Parathyroid adenoma (tissue), 2 donors: ENCODE measurements around the gene CDC23.
A peak's percentile ranks its signal among the peaks of the same experiment; 100 is the strongest.
"Not testable (repeated sequence)": the region's sequence is repeated elsewhere in the genome, so short reads cannot be mapped to it uniquely, and the experiment has no call there.

Experiments
- H2AFZ ChIP-seq: fragments of 300-600 bp; sonication (generic); one replicate; pipeline ENCODE4 v1.7.0; 2017; ENCODE audit warnings: antibody characterized with exemption, mild to moderate bottlenecking
- H3K27ac ChIP-seq: fragments of 300-600 bp; sonication (generic); one replicate; pipeline ENCODE4 v1.7.0; 2017
- H3K27me3 ChIP-seq: fragments of 300-600 bp; sonication (generic); one replicate; pipeline ENCODE4 v1.7.0; 2017; ENCODE audit warnings: low read length; ENCODE audit not compliant: control insufficient read depth, insufficient read depth
- H3K36me3 ChIP-seq: fragments of 300-600 bp; sonication (generic); one replicate; pipeline ENCODE4 v1.7.0; 2017; ENCODE audit warnings: low read length; ENCODE audit not compliant: control insufficient read depth, insufficient read depth
- H3K4me1 ChIP-seq: fragments of 300-600 bp; sonication (generic); one replicate; pipeline ENCODE4 v1.7.0; 2017; ENCODE audit warnings: control low read depth
- H3K4me2 ChIP-seq: fragments of 300-600 bp; sonication (generic); one replicate; pipeline ENCODE4 v1.7.0; 2017; ENCODE audit warnings: low read length
- H3K4me3 ChIP-seq: fragments of 300-600 bp; sonication (generic); one replicate; pipeline ENCODE4 v1.7.0; 2017; ENCODE audit warnings: low read depth, low read length
- H3K79me2 ChIP-seq: fragments of 300-600 bp; sonication (generic); one replicate; pipeline ENCODE4 v1.7.0; 2017; ENCODE audit warnings: control low read depth
- H3K9ac ChIP-seq: fragments of 300-600 bp; sonication (generic); one replicate; pipeline ENCODE4 v1.7.0; 2017; ENCODE audit warnings: mild to moderate bottlenecking
- H3K9me3 ChIP-seq: fragments of 300-600 bp; sonication (generic); one replicate; pipeline ENCODE4 v1.7.0; 2017; ENCODE audit warnings: low read length; ENCODE audit not compliant: control insufficient read depth
- TF ChIP-seq, protein P1 (sequence below): fragments of 300-600 bp; sonication (generic); IDR thresholded peaks from one replicate; pipeline ENCODE4 v1.7.0; 2017; ENCODE audit warnings: antibody characterized with exemption, mild to moderate bottlenecking
- donor health status: primary hyperparathyroidism.

The CDC23 gene, protein sequence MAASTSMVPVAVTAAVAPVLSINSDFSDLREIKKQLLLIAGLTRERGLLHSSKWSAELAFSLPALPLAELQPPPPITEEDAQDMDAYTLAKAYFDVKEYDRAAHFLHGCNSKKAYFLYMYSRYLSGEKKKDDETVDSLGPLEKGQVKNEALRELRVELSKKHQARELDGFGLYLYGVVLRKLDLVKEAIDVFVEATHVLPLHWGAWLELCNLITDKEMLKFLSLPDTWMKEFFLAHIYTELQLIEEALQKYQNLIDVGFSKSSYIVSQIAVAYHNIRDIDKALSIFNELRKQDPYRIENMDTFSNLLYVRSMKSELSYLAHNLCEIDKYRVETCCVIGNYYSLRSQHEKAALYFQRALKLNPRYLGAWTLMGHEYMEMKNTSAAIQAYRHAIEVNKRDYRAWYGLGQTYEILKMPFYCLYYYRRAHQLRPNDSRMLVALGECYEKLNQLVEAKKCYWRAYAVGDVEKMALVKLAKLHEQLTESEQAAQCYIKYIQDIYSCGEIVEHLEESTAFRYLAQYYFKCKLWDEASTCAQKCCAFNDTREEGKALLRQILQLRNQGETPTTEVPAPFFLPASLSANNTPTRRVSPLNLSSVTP

DNA sequence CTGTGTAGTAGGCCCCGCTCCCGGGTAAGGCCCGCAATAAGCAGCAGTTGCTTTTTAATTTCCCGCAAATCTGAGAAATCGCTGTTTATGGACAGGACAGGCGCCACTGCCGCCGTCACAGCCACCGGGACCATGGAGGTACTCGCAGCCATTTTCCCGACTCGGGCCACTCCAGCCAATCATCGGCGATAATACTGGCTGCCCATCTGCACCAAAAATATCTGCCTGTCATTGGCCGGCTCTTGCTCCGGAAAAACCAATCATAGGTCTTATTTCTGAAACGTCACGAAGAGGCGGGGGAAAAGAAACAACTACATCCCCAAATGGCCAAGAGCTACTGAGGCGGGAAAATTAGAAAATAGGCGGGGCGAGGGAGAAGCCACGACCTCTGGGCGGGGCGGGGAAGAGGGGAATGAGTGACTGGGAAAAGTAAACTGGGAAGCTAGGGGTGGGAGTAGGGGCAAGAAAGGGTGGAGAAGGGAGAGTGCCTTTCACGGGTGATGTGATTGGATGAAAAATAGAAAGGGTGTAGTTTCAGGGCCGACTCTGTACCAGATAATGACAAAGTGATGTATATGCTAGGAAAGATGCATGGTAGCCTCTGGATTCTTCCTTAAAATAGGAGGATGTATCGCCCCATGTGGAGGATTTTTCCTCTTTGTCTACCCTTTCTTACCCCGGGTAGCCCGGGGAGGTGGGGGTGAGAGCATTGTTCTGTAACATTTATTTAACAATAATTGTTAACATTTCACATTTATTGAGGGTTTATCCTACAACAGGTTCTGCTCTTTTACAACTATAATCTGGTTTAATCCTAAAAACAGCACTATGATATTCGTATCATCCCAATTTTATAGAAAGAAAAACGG, at the start of gene CDC23:
Gene CDC23 (minus strand): TSS at position 163 of the 869 bp plus-strand sequence. CDS start 11 bp downstream, at position 152.
- Histone ChIP-seq H3K4me1 (no peaks in the 10 kb centered on the region), H3K27ac (peak within 1 kb of the TSS; percentile 58), H3K27me3 (no peaks in the 10 kb centered on the region), H3K4me3 (peak within 1 kb of the TSS; percentile 86), H3K9ac (peak within 1 kb of the TSS; percentile 22), H3K36me3 (no peaks in the 10 kb centered on the region), H3K9me3 (no peaks in the 10 kb centered on the region), H3K4me2 (peak within 1 kb of the TSS; percentile 91), H2AFZ (peak within 1 kb of the TSS; percentile 88), H3K79me2 (peaks cover 29% of the 10 kb centered on the region)
- TF ChIP-seq, protein P1, sequence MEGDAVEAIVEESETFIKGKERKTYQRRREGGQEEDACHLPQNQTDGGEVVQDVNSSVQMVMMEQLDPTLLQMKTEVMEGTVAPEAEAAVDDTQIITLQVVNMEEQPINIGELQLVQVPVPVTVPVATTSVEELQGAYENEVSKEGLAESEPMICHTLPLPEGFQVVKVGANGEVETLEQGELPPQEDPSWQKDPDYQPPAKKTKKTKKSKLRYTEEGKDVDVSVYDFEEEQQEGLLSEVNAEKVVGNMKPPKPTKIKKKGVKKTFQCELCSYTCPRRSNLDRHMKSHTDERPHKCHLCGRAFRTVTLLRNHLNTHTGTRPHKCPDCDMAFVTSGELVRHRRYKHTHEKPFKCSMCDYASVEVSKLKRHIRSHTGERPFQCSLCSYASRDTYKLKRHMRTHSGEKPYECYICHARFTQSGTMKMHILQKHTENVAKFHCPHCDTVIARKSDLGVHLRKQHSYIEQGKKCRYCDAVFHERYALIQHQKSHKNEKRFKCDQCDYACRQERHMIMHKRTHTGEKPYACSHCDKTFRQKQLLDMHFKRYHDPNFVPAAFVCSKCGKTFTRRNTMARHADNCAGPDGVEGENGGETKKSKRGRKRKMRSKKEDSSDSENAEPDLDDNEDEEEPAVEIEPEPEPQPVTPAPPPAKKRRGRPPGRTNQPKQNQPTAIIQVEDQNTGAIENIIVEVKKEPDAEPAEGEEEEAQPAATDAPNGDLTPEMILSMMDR: no peak

DNA sequence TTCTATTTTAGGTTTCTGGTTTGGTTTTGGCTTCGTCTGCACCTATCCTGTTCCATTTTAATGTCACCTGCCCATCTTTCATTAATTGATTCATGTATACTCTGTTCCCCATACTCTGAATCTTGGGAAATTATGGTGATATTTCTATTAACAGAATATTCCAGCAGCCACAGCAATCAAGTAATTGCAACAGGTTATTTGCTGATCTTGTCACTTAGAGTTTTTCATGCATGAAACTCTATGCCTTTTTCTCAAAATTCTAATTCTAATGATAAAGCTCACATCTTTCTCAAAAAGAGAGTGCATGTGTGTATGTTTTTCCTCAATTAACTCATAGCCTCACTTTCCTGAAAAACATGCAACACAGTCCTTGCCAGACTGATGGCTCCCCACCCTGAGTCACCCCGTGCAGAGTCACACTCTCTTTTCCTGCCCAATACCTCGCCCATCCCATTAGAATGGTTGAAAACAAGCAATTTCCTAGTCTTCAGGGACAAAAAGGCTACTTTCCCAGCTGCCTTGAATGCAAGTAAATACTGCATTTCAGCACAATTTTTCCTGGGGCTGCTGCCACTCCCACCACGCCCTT, 45.7 kb upstream of the CDC23 start:
- H3K9ac ChIP-seq: no peak overlapping the region
- H3K4me3 ChIP-seq: no peak overlapping the region
- no peaks in the 10 kb centered on the region for H3K27me3 ChIP-seq
- H3K9me3 ChIP-seq: no peaks in the 10 kb centered on the region
- H3K79me2 ChIP-seq: no peaks in the 10 kb centered on the region
- no peak overlapping the region for H3K27ac ChIP-seq
- no peak overlapping the region for H3K4me2 ChIP-seq
- H2AFZ ChIP-seq: no peak overlapping the region
- TF ChIP-seq, protein P1: no peak
- H3K4me1 ChIP-seq: no peaks in the 10 kb centered on the region
- no peaks in the 10 kb centered on the region for H3K36me3 ChIP-seq

DNA sequence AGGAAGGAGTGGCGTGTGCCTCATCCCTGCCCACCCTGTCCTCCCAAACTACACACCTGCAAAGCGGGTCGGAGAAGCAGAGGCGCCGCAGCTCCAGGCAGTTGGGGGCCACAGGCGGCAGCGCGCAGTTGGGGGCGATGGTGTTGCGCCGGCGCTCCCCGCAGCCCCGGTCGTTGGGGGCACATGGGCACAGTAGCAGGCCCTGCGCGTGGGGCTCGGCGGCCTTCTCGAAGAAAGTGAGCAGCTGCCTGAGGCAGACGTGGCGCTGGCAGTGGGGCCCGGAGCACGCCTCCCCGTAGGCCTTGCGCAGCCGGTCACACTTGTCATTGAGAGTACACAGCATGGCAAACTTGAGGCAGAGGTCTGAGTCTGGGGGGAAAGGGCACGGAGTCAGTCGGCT, 44.5 kb upstream of the CDC23 start:
- H3K79me2 ChIP-seq: no peaks in the 10 kb centered on the region
- H3K36me3 ChIP-seq: no peaks in the 10 kb centered on the region
- H3K4me3 ChIP-seq: no peak overlapping the region
- H3K4me2 ChIP-seq: no peak overlapping the region
- H3K9me3 ChIP-seq: no peaks in the 10 kb centered on the region
- no peaks in the 10 kb centered on the region for H3K4me1 ChIP-seq
- no peak overlapping the region for H3K27ac ChIP-seq
- H3K27me3 ChIP-seq: no peaks in the 10 kb centered on the region
- TF ChIP-seq, protein P1: no peak
- no peak overlapping the region for H3K9ac ChIP-seq
- H2AFZ ChIP-seq: no peak overlapping the region

DNA sequence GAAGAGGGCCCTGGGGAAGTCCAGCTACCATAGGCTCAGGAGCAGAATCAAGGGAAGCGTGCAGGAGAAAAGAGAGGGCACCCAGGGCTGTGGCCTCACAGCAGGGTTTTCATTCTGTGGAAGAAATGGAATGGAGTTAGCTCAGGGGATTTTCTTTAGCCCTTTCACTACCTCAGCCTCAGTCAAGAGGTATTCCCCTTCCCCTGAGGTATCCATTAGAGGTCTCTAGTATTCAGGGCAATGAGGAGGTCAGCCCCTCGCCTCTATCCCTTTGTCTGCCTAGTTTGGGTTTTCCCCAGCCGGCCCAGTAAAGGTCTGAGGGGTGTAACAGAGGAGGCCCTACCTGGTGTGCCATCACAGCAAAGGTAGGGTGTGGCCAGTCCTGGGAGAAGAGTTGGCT, 39.8 kb upstream of the CDC23 start:
- TF ChIP-seq, protein P1: no peak
- Histone ChIP-seq H3K79me2 (no peaks in the 10 kb centered on the region), H3K9me3 (no peaks in the 10 kb centered on the region), H3K27me3 (no peaks in the 10 kb centered on the region), H2AFZ (no peak overlapping the region), H3K27ac (no peak overlapping the region), H3K9ac (no peak overlapping the region), H3K4me1 (no peaks in the 10 kb centered on the region), H3K4me2 (no peak overlapping the region), H3K4me3 (no peak overlapping the region), H3K36me3 (no peaks in the 10 kb centered on the region)

DNA sequence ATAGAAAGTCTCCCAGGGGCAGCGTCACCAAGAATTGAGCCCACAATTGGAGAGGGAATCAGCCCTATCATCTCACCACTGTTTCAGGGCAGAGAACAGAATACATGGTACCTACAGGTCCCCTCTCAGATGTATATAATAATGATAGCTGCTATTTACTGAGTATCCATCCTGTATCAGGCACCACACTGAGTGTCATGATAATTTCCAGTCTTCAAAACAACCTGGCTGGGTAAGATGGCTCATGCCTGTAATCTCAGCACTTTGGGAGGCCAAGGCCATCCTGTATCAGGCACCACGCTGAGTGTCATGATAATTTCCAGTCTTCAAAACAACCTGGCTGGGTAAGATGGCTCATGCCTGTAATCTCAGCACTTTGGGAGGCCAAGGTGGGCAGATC, 34.7 kb upstream of the CDC23 start:
- not testable (repeated sequence) for H3K4me3 ChIP-seq, H3K79me2 ChIP-seq, H3K36me3 ChIP-seq, H3K4me1 ChIP-seq, H3K9me3 ChIP-seq, H3K4me2 ChIP-seq, H3K27me3 ChIP-seq, H2AFZ ChIP-seq, H3K27ac ChIP-seq, H3K9ac ChIP-seq
